Nephron (organoid): ENCODE data around the gene ATP8A2.
A peak's percentile ranks its signal among the peaks of the same experiment; 100 is the strongest.

Source experiments
- H3K27ac Mint-ChIP-seq, 3 experiments: 2 replicates each; pipeline ENCODE4 v1.8.0; 2020; ENCODE audit warnings: mixed read lengths in 3 of 3, mild to moderate bottlenecking in 2 of 3, moderate library complexity in 1 of 3
- H3K27me3 Mint-ChIP-seq: 2 replicates; pipeline ENCODE4 v1.8.0; 2021; ENCODE audit warnings: low read depth, mild to moderate bottlenecking, moderate library complexity, mixed read lengths
- H3K36me3 Mint-ChIP-seq: 2 replicates; pipeline ENCODE4 v1.8.0; 2020; ENCODE audit warnings: low read depth, mixed read lengths
- H3K4me1 Mint-ChIP-seq: 2 replicates; pipeline ENCODE4 v1.8.0; 2020; ENCODE audit warnings: mixed read lengths
- H3K4me3 Mint-ChIP-seq, 3 experiments: 2 replicates each; pipeline ENCODE4 v1.8.0; 2020; ENCODE audit warnings: mild to moderate bottlenecking in 3 of 3, mixed read lengths in 3 of 3, moderate library complexity in 2 of 3
- H3K9me3 Mint-ChIP-seq: 2 replicates; pipeline ENCODE4 v1.8.0; 2020; ENCODE audit warnings: mixed read lengths
- TF ChIP-seq, protein P1 (sequence below), 3 experiments: fragments of 200-600 bp; sonication (generic); IDR thresholded peaks; one replicate each; pipeline ENCODE4 v1.5.0; 2021; ENCODE audit warnings: antibody characterized with exemption in 3 of 3; ENCODE audit not compliant: unreplicated experiment in 3 of 3

Gene ATP8A2

DNA sequence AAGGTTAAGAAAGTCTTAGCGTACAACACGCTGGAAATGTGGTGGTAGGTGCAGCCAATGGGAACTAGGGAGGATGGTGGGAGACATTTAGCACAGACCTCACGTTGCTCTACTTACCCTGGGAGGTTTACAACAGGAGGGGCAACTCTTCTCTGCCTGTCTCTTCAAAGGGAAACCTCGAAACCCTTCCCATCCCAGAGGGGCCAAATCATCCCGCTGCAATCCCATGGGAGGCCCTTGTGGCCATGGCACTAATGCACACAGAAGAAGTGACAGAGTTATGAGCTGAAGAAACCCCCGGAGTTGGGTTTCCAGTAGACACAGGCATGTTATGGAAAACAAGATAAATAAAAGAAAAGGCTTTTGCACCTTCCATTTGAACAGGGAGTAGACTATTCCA is 644.4 kb downstream of the ATP8A2 start:
- peaks cover 8% of the 10 kb centered on the region for H3K9me3 Mint-ChIP-seq
- H3K27me3 Mint-ChIP-seq = no peaks in the 10 kb centered on the region
- H3K4me1 Mint-ChIP-seq = peaks cover 55% of the 10 kb centered on the region
- no peak overlapping the region for H3K4me3 Mint-ChIP-seq
- TF ChIP-seq, protein P1, sequence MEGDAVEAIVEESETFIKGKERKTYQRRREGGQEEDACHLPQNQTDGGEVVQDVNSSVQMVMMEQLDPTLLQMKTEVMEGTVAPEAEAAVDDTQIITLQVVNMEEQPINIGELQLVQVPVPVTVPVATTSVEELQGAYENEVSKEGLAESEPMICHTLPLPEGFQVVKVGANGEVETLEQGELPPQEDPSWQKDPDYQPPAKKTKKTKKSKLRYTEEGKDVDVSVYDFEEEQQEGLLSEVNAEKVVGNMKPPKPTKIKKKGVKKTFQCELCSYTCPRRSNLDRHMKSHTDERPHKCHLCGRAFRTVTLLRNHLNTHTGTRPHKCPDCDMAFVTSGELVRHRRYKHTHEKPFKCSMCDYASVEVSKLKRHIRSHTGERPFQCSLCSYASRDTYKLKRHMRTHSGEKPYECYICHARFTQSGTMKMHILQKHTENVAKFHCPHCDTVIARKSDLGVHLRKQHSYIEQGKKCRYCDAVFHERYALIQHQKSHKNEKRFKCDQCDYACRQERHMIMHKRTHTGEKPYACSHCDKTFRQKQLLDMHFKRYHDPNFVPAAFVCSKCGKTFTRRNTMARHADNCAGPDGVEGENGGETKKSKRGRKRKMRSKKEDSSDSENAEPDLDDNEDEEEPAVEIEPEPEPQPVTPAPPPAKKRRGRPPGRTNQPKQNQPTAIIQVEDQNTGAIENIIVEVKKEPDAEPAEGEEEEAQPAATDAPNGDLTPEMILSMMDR (IDR thresholded peaks at IDR 0.05; ENCODE audit: unreplicated experiment in 3 of 3) = no peak
- H3K36me3 Mint-ChIP-seq = no peaks in the 10 kb centered on the region
- H3K27ac Mint-ChIP-seq = peak overlapping the region; percentile 84 to 91 (median 87)

DNA sequence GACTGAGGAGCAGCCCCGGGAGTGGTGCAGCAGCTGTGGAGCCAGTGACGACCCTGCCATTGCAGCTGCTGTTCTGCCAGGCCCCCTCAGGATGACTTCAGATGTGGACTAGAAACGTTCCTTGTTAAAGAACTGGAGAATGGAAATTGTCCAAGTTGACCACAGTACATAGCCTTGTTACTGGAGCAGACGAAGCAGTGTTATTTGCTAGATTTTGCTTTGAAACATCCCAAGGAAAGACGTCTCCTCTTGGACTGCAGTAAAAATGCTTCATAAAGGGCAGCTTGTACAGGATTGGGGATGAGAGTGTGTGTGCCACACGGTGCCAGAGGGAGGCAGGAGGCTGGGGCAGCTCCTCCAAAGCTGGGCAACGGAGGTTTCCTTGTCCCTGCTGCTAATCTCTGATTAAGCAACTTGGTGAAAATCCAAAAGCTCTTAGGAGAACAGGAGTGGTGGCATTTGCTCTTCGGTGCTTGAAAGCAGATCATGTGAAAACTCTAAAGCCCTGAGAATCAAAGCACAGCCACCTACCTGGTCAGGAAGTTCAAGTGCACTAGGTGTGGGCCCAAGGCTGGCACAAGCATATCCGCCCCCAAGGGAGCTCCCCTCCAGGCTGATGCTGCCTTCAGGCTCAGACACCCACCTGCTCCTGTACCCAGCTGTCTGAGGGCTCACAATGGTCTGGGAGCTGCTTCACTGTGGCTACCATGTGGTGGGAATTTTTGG is 645.6 kb downstream of the ATP8A2 start:
- Mint-ChIP-seq H3K4me1 (peaks cover 67% of the 10 kb centered on the region), H3K27me3 (no peaks in the 10 kb centered on the region), H3K4me3 (no peak overlapping the region), H3K27ac (peak overlapping the region; percentile 83 to 99 (median 90)), H3K36me3 (no peaks in the 10 kb centered on the region), H3K9me3 (peaks cover 8% of the 10 kb centered on the region)
- TF ChIP-seq, protein P1 (IDR thresholded peaks at IDR 0.05; ENCODE audit: unreplicated experiment in 3 of 3) = no peak

DNA sequence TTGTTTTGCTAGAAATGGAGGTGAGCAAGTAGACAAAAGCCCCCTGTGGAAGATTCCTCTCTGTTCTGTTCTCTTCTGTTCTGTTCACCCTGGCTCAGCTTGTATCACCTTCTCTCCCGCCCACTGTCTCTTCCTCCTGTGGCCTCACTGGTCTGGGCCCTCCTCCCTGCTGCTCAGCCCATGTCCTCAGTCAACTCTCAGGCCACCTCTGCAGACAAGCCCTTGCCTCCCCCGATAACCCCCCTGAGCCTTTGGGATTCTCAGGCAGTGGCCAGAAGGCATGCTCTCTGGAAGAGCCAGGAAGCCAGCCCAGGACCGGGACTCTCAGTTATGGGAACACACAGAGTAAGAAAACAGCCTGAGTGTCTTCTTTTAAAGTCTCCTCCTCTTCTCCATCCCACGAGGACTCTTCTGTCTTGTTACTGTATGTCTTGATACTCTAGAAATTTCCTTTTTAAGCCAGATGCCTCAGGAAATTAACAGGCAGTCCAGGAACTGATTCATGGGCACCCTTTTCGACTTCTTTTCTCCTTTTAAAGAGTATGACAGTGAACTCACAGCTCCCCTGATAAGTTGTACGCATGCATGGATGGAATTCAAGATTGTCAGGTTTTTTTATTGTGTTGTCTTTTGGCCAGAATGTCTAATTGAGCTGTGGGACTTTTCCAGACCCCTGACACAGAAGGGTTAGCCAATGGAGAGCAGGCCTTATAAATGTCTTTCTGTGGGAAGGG is 646.3 kb downstream of the ATP8A2 start:
- TF ChIP-seq, protein P1 (IDR thresholded peaks at IDR 0.05; ENCODE audit: unreplicated experiment in 3 of 3) = no peak
- Mint-ChIP-seq H3K27ac (peak overlapping the region; percentile 83 to 99 (median 90)), H3K4me1 (peaks cover 74% of the 10 kb centered on the region), H3K27me3 (no peaks in the 10 kb centered on the region), H3K9me3 (peaks cover 8% of the 10 kb centered on the region), H3K4me3 (peak overlapping the region in 2 of 3 experiments; percentile 23 to 55), H3K36me3 (no peaks in the 10 kb centered on the region)

DNA sequence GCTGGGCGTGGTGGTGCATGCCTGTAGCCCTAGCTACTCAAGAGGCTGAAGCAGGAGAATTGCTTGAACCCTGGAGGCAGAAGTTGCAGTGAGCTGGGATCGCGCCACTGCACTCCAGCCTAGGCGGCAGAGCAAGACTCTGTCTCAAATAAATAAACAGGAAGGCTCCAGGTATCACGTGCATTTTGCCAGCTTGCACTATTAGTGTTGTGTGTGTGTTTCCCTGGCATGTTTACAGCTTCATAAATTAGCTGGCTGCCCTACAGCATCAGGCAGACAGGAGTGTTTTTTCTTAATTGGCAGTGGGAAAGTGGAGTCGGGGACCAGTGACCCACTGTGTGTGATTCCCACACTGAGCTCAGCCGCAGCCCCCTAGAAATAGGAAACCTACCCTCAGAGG is 647.5 kb downstream of the ATP8A2 start:
- peaks cover 86% of the 10 kb centered on the region for H3K4me1 Mint-ChIP-seq

DNA sequence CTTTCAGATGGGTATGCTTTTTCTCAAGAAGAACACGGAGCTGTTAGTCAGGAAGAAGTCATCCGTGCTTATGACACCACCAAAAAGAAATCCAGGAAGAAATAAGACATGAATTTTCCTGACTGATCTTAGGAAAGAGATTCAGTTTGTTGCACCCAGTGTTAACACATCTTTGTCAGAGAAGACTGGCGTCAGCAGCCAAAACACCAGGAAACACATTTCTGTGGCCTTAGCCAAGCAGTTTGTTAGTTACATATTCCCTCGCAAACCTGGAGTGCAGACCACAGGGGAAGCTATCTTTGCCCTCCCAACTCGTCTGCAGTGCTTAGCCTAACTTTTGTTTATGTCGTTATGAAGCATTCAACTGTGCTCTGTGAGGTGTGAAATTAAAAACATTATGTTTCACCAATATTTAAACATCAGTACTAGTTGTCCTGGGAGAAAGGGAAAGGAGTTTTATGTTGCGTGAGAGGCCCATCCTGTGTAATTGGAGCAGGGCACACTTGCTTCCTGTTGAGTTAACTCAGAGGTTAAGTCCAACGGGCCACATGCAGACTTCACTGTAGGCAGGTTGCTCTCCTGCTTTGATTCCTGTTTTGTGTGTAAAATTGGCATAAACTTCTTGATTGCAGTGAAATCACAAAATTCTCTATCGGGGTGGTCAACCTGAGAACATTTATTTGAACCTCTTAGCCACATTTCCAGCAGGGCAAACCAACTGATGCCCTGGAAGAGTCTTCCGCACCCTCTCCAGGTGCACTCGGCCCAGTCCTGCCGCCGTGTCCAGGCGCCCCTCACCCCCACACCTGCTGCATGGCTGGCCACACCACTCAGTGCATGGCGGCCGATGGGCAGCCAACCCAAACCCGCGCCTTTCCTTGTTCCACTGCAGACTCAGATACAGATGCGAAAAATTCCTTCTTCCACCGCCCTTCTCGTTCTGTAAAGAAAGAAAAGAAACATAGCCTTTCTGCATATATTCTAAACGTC is 648.4 kb downstream of the ATP8A2 start:
- TF ChIP-seq, protein P1 (IDR thresholded peaks at IDR 0.05; ENCODE audit: unreplicated experiment in 3 of 3) = no peak
- H3K27me3 Mint-ChIP-seq = no peaks in the 10 kb centered on the region
- H3K9me3 Mint-ChIP-seq = no peaks in the 10 kb centered on the region
- H3K27ac Mint-ChIP-seq = peak overlapping the region; percentile 75 to 95 (median 86)
- no peaks in the 10 kb centered on the region for H3K36me3 Mint-ChIP-seq
- peak overlapping the region; percentile 6 to 41 (median 22) for H3K4me3 Mint-ChIP-seq
- peaks cover 91% of the 10 kb centered on the region for H3K4me1 Mint-ChIP-seq

More for the DNA sequence above, 647.5 kb downstream of the ATP8A2 start:
- Mint-ChIP-seq H3K9me3 (peaks cover 1% of the 10 kb centered on the region), H3K27me3 (no peaks in the 10 kb centered on the region), H3K4me3 (no peak overlapping the region), H3K36me3 (no peaks in the 10 kb centered on the region), H3K27ac (peak overlapping the region; percentile 75 to 95 (median 86))
- TF ChIP-seq, protein P1 (IDR thresholded peaks at IDR 0.05; ENCODE audit: unreplicated experiment in 3 of 3) = no peak
